H1 (cell line): ENCODE measurements around the gene G6PC1. TPM values are rescaled to one million over a fixed set of nuclear protein-coding genes. Genes with fewer than 3 reads are reported as not detected.

Source experiments
- CTCF ChIA-PET: fragments of 300-600 bp; sonication (Branson Sonifier 250); formaldehyde crosslinking; loops from one replicate; lab custom pipeline; 2021; ENCODE audit not compliant: partially characterized antibody; lab: Charles Lee
- POLR2A ChIA-PET: fragments of 300-600 bp; sonication (Branson Sonifier 250); formaldehyde crosslinking; loops from one replicate; lab custom pipeline; 2021; ENCODE audit warnings: inconsistent platforms; ENCODE audit not compliant: partially characterized antibody; lab: Charles Lee
- DNase-seq, 2 experiments: peaks; one replicate each; pipeline versions ENCODE4 v3.0.0 to v3.0.0-alpha.2; 2010 to 2022; ENCODE audit warnings: low spot score in 2 of 2, low read depth in 1 of 2, mixed read lengths in 1 of 2
- FAIRE-seq: peaks from 2 replicates; lab custom pipeline; 2011; peaks lifted over from hg19 to GRCh38; lab: Jason Lieb, UNC
- H2AFZ ChIP-seq: 2 replicates; pipeline ENCODE4 v1.8.1; 2012; ENCODE audit warnings: low read length, inconsistent platforms
- H2AK5ac ChIP-seq: 2 replicates; pipeline ENCODE4 v1.6.1; 2013; ENCODE audit warnings: low read depth, low read length
- H2BK120ac ChIP-seq: replicated peaks from 2 replicates; pipeline ENCODE3; 2013; ENCODE audit warnings: low read depth, low read length, inconsistent platforms
- H2BK12ac ChIP-seq: 2 replicates; pipeline ENCODE4 v1.6.1; 2013; ENCODE audit warnings: low read depth, low read length
- H2BK15ac ChIP-seq: 2 replicates; pipeline ENCODE4 v1.6.1; 2013; ENCODE audit warnings: low read length
- H2BK20ac ChIP-seq: 2 replicates; pipeline ENCODE4 v1.6.1; 2013; ENCODE audit warnings: low read length
- H2BK5ac ChIP-seq: 2 replicates; pipeline ENCODE4 v1.6.1; 2013; ENCODE audit warnings: low read depth, low read length
- H3K14ac ChIP-seq: 2 replicates; pipeline ENCODE4 v1.6.1; 2013; ENCODE audit warnings: inconsistent platforms; ENCODE audit not compliant: insufficient read length
- H3K18ac ChIP-seq: 2 replicates; pipeline ENCODE4 v1.6.1; 2013; ENCODE audit warnings: low read length; ENCODE audit errors: extremely low read depth
- H3K23ac ChIP-seq: 2 replicates; pipeline ENCODE4 v1.6.1; 2013; ENCODE audit warnings: inconsistent platforms; ENCODE audit not compliant: insufficient read length
- H3K23me2 ChIP-seq: 2 replicates; pipeline ENCODE4 v1.6.1; 2013; ENCODE audit warnings: low read depth, low read length
- H3K27ac ChIP-seq: 2 replicates; pipeline ENCODE4 v1.6.1; 2011; ENCODE audit warnings: low read depth, low read length, inconsistent platforms
- H3K27me3 ChIP-seq, 4 experiments: replicated peaks in 1 of 4; 1 replicate in 1 of 4; 2 replicates in 3 of 4; pipeline versions ENCODE4 v1.6.1 to v1.8.1; 2011 to 2013; ENCODE audit warnings: low read length in 3 of 4, mild to moderate bottlenecking in 3 of 4, inconsistent platforms in 2 of 4, mixed read lengths in 2 of 4, moderate library complexity in 1 of 4; ENCODE audit not compliant: control insufficient read depth in 3 of 4, insufficient read depth in 3 of 4; ENCODE audit errors: extremely low read depth in 1 of 4
- H3K36me3 ChIP-seq, 4 experiments: 2 replicates each; pipeline versions ENCODE4 v1.6.1 to v1.8.1; 2011 to 2013; ENCODE audit warnings: mild to moderate bottlenecking in 4 of 4, low read length in 3 of 4, moderate library complexity in 2 of 4, control low read depth in 1 of 4, inconsistent platforms in 1 of 4; ENCODE audit not compliant: insufficient read depth in 4 of 4, control insufficient read depth in 2 of 4
- H3K4ac ChIP-seq: replicated peaks from 2 replicates; pipeline ENCODE3; 2013; ENCODE audit warnings: low read length, low read depth, mixed read lengths, inconsistent platforms; ENCODE audit not compliant: insufficient read length
- H3K4me1 ChIP-seq, 4 experiments: replicated peaks in 1 of 4; 1 replicate in 1 of 4; 2 replicates in 3 of 4; pipeline versions ENCODE4 v1.6.1 to v1.8.1; 2011 to 2013; ENCODE audit warnings: low read length in 3 of 4, inconsistent platforms in 2 of 4, mixed read lengths in 1 of 4; ENCODE audit not compliant: insufficient read depth in 4 of 4, control insufficient read depth in 3 of 4
- H3K4me2 ChIP-seq, 2 experiments: 2 replicates each; pipeline versions ENCODE4 v1.6.1 to v1.8.1; 2011 to 2013; ENCODE audit warnings: low read depth in 2 of 2, low read length in 2 of 2, control low read depth in 1 of 2, inconsistent platforms in 1 of 2, mild to moderate bottlenecking in 1 of 2; ENCODE audit not compliant: insufficient read depth in 1 of 2
- H3K4me3 ChIP-seq, 4 experiments: fragments of 200-600, 300-600 bp in 1 of 4; sonication (generic), shearing (Covaris generic), sonication (Bioruptor Twin) in 1 of 4; 2 replicates each; pipeline versions ENCODE4 v1.5.1 to v1.8.1; 2011 to 2016; ENCODE audit warnings: low read length in 4 of 4, low read depth in 3 of 4, control low read depth in 2 of 4, inconsistent platforms in 2 of 4, mild to moderate bottlenecking in 2 of 4, mixed read lengths in 1 of 4, moderate library complexity in 1 of 4; ENCODE audit not compliant: insufficient read depth in 2 of 4; ENCODE audit errors: extremely low read depth in 1 of 4
- H3K56ac ChIP-seq: replicated peaks from 2 replicates; pipeline ENCODE3; 2013; ENCODE audit warnings: low read depth, mild to moderate bottlenecking, mixed read lengths, low read length, inconsistent platforms; ENCODE audit not compliant: insufficient read length
- H3K79me1 ChIP-seq: 2 replicates; pipeline ENCODE4 v1.6.1; 2013; ENCODE audit warnings: low read depth, low read length, control low read depth
- H3K79me2 ChIP-seq, 2 experiments: 2 replicates each; pipeline versions ENCODE4 v1.6.1 to v1.8.1; 2012 to 2013; ENCODE audit warnings: low read length in 2 of 2, mild to moderate bottlenecking in 2 of 2, inconsistent platforms in 1 of 2; ENCODE audit not compliant: insufficient read depth in 2 of 2, control insufficient read depth in 1 of 2
- H3K9ac ChIP-seq, 4 experiments: replicated peaks in 1 of 4; 1 replicate in 1 of 4; 2 replicates in 3 of 4; pipeline versions ENCODE4 v1.6.1 to v1.8.1; 2011 to 2013; ENCODE audit warnings: low read depth in 3 of 4, low read length in 3 of 4, control low read depth in 2 of 4, mild to moderate bottlenecking in 2 of 4, moderate library complexity in 2 of 4, inconsistent platforms in 1 of 4; ENCODE audit errors: extremely low read depth in 1 of 4
- H3K9me3 ChIP-seq, 2 experiments: 2 replicates each; pipeline versions ENCODE4 v1.6.1 to v1.8.1; 2012 to 2013; ENCODE audit warnings: mild to moderate bottlenecking in 2 of 2, moderate library complexity in 2 of 2, control low read depth in 1 of 2, inconsistent platforms in 1 of 2, low read depth in 1 of 2, low read length in 1 of 2, mixed read lengths in 1 of 2; ENCODE audit not compliant: insufficient read depth in 2 of 2
- H4K20me1 ChIP-seq, 2 experiments: replicated peaks in 1 of 2; 2 replicates each; pipeline versions ENCODE3 to v1.8.1; 2011 to 2013; ENCODE audit warnings: inconsistent platforms in 2 of 2, low read length in 2 of 2, mild to moderate bottlenecking in 1 of 2; ENCODE audit not compliant: insufficient read depth in 2 of 2, control insufficient read depth in 1 of 2
- H4K5ac ChIP-seq: 2 replicates; pipeline ENCODE4 v1.6.1; 2013; ENCODE audit warnings: low read length, low read depth, mixed read lengths, inconsistent platforms; ENCODE audit not compliant: insufficient read length
- H4K8ac ChIP-seq: 2 replicates; pipeline ENCODE4 v1.8.0; 2013; ENCODE audit warnings: mild to moderate bottlenecking, moderate library complexity, low read length, inconsistent platforms; ENCODE audit not compliant: insufficient read depth; ENCODE audit errors: extremely low read depth
- H4K91ac ChIP-seq: replicated peaks from 2 replicates; pipeline ENCODE3; 2013; ENCODE audit warnings: low read length, mixed read lengths, inconsistent platforms; ENCODE audit not compliant: insufficient read length
- POU5F1 ChIP-seq: IDR thresholded peaks from 2 replicates; pipeline ENCODE4 v1.6.1; 2011; ENCODE audit warnings: low read depth, mild to moderate bottlenecking, low read length, moderate library complexity
- SP1 ChIP-seq: IDR thresholded peaks from 2 replicates; pipeline ENCODE4 v1.6.1; 2011; ENCODE audit warnings: low read depth, low read length
- SRF ChIP-seq: IDR thresholded peaks from 2 replicates; pipeline ENCODE4 v1.6.1; 2011; ENCODE audit warnings: mild to moderate bottlenecking, low read depth, low read length, moderate library complexity
- TCF12 ChIP-seq: IDR thresholded peaks from 2 replicates; pipeline ENCODE4 v1.6.1; 2011; ENCODE audit warnings: low read depth, mild to moderate bottlenecking, low read length
- TEAD4 ChIP-seq: IDR thresholded peaks from 2 replicates; pipeline ENCODE4 v1.6.1; 2012; ENCODE audit warnings: low read depth, low read length, inconsistent platforms, mixed read lengths
- WGBS, 2 experiments: shearing (Covaris generic) in 1 of 2; methylation state at CpG; one replicate each; pipeline versions ENCODE4 v1.1.6 to v1.1.7; 2013 to 2015; ENCODE audit warnings: low lambda C conversion rate in 2 of 2, mixed read lengths in 2 of 2, inconsistent platforms in 1 of 2, low coverage in 1 of 2, missing lambda C conversion rate in 1 of 2; ENCODE audit not compliant: insufficient replicate concordance in 2 of 2, insufficient coverage in 1 of 2, insufficient read length in 1 of 2; ENCODE audit errors: extremely low coverage in 1 of 2, missing lambda C conversion rate in 1 of 2; 5-methylcytosine and 5-hydroxymethylcytosine counted together
- polyA plus RNA-seq, 7 experiments: library from polyadenylated mRNA; depleted of rRNA in 3 of 7; stranded (reverse) in 5 of 7; unstranded in 2 of 7; fragments of >200 nt in 5 of 7; fragments of 200-250 nt in 2 of 7; gene quantifications; 1 replicate in 5 of 7; 2 replicates in 1 of 7; 4 replicates in 1 of 7; pipeline versions ENCODE4 v1.2.1 to v1.2.3, GENCODE V29; 2011 to 2013; ENCODE audit warnings: missing spikeins in 2 of 7, mixed read lengths in 2 of 7
- total RNA-seq: library from RNA; stranded (reverse); fragmentation: NEBNext Ultra II Directional; extraction: Animal tissue kit (Norgen Biotek cat#: 25700); gene quantifications from 2 replicates; pipeline ENCODE4 v1.2.1, GENCODE V29; 2021
- TF ChIP-seq, protein P1 (sequence below): IDR thresholded peaks from 2 replicates; pipeline ENCODE4 v1.6.1; 2012; ENCODE audit warnings: inconsistent platforms

G6PC1 gene
- total and polyA plus RNA-seq, 2 of the 8 experiments (the other 6 are each of a cell fraction or from before 2014, with no cell fraction given): 0.02 TPM; not detected in 1

DNA sequence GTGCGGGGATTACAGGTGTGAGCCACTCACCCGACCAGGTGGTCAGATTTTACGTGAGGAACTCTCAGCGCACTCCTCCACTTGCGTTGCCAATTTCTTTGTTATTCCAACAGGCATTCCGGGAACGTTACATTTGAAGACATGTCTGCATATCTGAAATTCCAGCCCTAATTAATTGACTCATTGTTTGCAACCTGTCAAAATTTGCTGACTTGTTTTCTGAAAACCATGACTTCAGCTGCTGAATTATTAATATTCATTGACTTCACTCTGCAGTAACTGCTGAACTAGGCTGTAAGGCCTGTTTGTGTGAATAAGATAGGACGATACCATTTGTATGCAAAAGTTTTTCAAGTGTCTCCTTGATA lies 16.6 kb downstream of the G6PC1 start:
- Histone ChIP-seq H3K23me2 (no peaks in the 10 kb centered on the region), H3K14ac (no peak overlapping the region)
- no peak for FAIRE-seq

More for the DNA sequence above, 16.6 kb downstream of the G6PC1 start:
- Histone ChIP-seq H2AFZ (no peak overlapping the region), H3K4me3 (no peak overlapping the region), H3K27me3 (no peaks in the 10 kb centered on the region), H2BK5ac (no peak overlapping the region), H3K56ac (no peak overlapping the region), H3K23ac (no peak overlapping the region), H2BK12ac (no peak overlapping the region), H4K5ac (no peak overlapping the region), H3K27ac (no peak overlapping the region), H3K9me3 (no peaks in the 10 kb centered on the region), H3K36me3 (no peaks in the 10 kb centered on the region), H3K4me1 (peaks cover 0 to 9% (median 0%) of the 10 kb centered on the region in 4 experiments; a peak in 3 of 7 replicates), H3K79me2 (no peaks in the 10 kb centered on the region), H3K9ac (no peak overlapping the region), H4K8ac (no peak overlapping the region), H4K20me1 (no peaks in the 10 kb centered on the region), H3K4ac (no peak overlapping the region), H4K91ac (no peak overlapping the region), H2AK5ac (no peak overlapping the region), H2BK15ac (no peak overlapping the region), H3K79me1 (no peaks in the 10 kb centered on the region), H2BK20ac (no peak overlapping the region), H2BK120ac (no peak overlapping the region), H3K18ac (no peak overlapping the region), H3K4me2 (no peak overlapping the region)
- DNase-seq: no peak
- ChIA-PET CTCF (interaction anchor here (1.5 kb wide), 1 partner anchor 73 kb away, joined by 3 read pairs; the partner anchor contains the start of gene AOC2), POLR2A (interaction anchor here (0.9 to 3.7 kb wide), 4 partner anchors 12 to 69 kb away, joined by 3 to 11 read pairs (median 4); no protein-coding TSS in a partner anchor)
- no peak for TF ChIP-seq POU5F1
- TF ChIP-seq TEAD4: peak; percentile 90
- TF ChIP-seq TCF12: 0 out of 2 replicates have a peak, but pooled peaks have one; percentile 7
- TF ChIP-seq SRF: no peak
- TF ChIP-seq SP1: 0 out of 2 replicates have a peak, but pooled peaks have one; percentile 28
- TF ChIP-seq, protein P1, sequence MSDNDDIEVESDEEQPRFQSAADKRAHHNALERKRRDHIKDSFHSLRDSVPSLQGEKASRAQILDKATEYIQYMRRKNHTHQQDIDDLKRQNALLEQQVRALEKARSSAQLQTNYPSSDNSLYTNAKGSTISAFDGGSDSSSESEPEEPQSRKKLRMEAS: no peak
- WGBS, 2 experiments: 67% methylated on average over 8 of the region's 8 CpGs; no CpG with 5 or more reads in 1 of the 2 experiments
